Spleen (tissue), 11 donors: ENCODE measurements around the gene CPT1A. TPM values are rescaled to one million over a fixed set of nuclear protein-coding genes. Genes with fewer than 3 reads are reported as not detected.
A peak's percentile ranks its signal among the peaks of the same experiment; 100 is the strongest.

ENCODE experiments used
- DNase-seq: peaks from one replicate; pipeline ENCODE4 v3.0.0-alpha.2; 2020
- H3K27ac ChIP-seq, 8 donors: fragments of 200-600 bp; sonication (generic) in 7 of 8; 1 replicate in 4 of 8; 2 replicates in 4 of 8; pipeline versions ENCODE4 v1.5.0 to v1.8.0; 2016 to 2021; ENCODE audit warnings: inconsistent platforms in 4 of 8, mild to moderate bottlenecking in 4 of 8, moderate library complexity in 1 of 8
- H3K27me3 ChIP-seq, 7 donors: fragments of 200-600 bp; sonication (generic) in 6 of 7; replicated peaks in 1 of 7; 1 replicate in 4 of 7; 2 replicates in 3 of 7; pipeline versions ENCODE4 v1.5.0 to v1.8.0; 2016 to 2021; ENCODE audit warnings: inconsistent platforms in 3 of 7, mild to moderate bottlenecking in 1 of 7
- H3K36me3 ChIP-seq, 6 donors: fragments of 200-600 bp; sonication (generic) in 5 of 6; 1 replicate in 4 of 6; 2 replicates in 2 of 6; pipeline versions ENCODE4 v1.5.0 to v1.8.0; 2016 to 2021; ENCODE audit warnings: inconsistent platforms in 2 of 6
- H3K4me1 ChIP-seq, 6 donors: fragments of 200-600 bp; sonication (generic) in 5 of 6; 1 replicate in 3 of 6; 2 replicates in 3 of 6; pipeline versions ENCODE4 v1.5.0 to v1.8.0; 2016 to 2021; ENCODE audit warnings: inconsistent platforms in 3 of 6
- H3K4me3 ChIP-seq, 8 donors: fragments of 200-600 bp; sonication (generic) in 7 of 8; 1 replicate in 4 of 8; 2 replicates in 4 of 8; pipeline versions ENCODE4 v1.5.0 to v1.8.0; 2016 to 2021; ENCODE audit warnings: inconsistent platforms in 4 of 8, mild to moderate bottlenecking in 4 of 8, moderate library complexity in 2 of 8
- H3K9me3 ChIP-seq, 8 donors: fragments of 200-600 bp; sonication (generic) in 7 of 8; 1 replicate in 4 of 8; 2 replicates in 4 of 8; pipeline versions ENCODE4 v1.5.0 to v1.8.0; 2016 to 2021; ENCODE audit warnings: inconsistent platforms in 4 of 8
- POLR2A ChIP-seq, 3 donors: fragments of 450-650 bp; IDR thresholded peaks; one replicate each; pipeline ENCODE4 v1.5.1; 2017; ENCODE audit warnings: antibody characterized with exemption in 3 of 3, mild to moderate bottlenecking in 1 of 3
- POLR2AphosphoS5 ChIP-seq, 3 donors: sonication (generic); formaldehyde crosslinking; IDR thresholded peaks; one replicate each; pipeline ENCODE4 v1.5.1; 2017; ENCODE audit warnings: antibody characterized with exemption in 3 of 3
- WGBS, 5 donors: extraction: QIAGEN DNeasy Blood & Tissue Kit in 3 of 5; methylation state at CpG; one replicate each; pipeline versions ENCODE4 v1.1.5 to v1.1.7; 2013 to 2018; 5-methylcytosine and 5-hydroxymethylcytosine counted together
- intact Hi-C: fragments of 100-400 bp; cut with DNase I; formaldehyde crosslinking; loops from one replicate; pipeline ENCODE4 v1.15.0; 2023; ENCODE audit warnings: low total_unique reads
- polyA plus RNA-seq, 3 donors: library from polyadenylated mRNA; stranded (reverse); fragments of 200-250 nt; gene quantifications; one replicate each; pipeline ENCODE4 v1.2.1, GENCODE V29; 2013
- total RNA-seq, 7 donors: library from RNA; depleted of rRNA in 3 of 7; stranded (reverse); fragments of >200 nt in 3 of 7; fragmentation: NEBNext Ultra II Directional in 4 of 7; extraction: Animal tissue kit (Norgen Biotek cat#: 25700) in 4 of 7; gene quantifications; one replicate each; pipeline versions ENCODE4 v1.1.0 to v1.2.1, GENCODE V29; 2016 to 2021
- TF ChIP-seq, protein P1 (sequence below), 11 experiments: fragments of 200-600 bp in 7 of 11; fragments of 450-650 bp in 4 of 11; sonication (generic) in 4 of 11; IDR thresholded peaks in 8 of 11; conservative IDR thresholded peaks in 3 of 11; 1 replicate in 7 of 11; 2 replicates in 4 of 11; pipeline versions ENCODE4 v1.4.0 to v1.8.0; 2016 to 2021; ENCODE audit warnings: antibody characterized with exemption in 11 of 11, inconsistent platforms in 4 of 11, mild to moderate bottlenecking in 1 of 11
- donor health status: healthy with polysubstance abuse.
- donor health status: DM: no; HTN: no; CAD: no; lungs with moderate emphysema.
- donor health status: DM: no; HTN: no; CAD: no.
- donor health status: Bipolar disorder and iron deficiency.
- donor health status: healthy.
- donor health status: DM: no; HTN: no; CAD: no.
- donor health status: DM: yes; HTN: yes; CAD: no.

The CPT1A gene
- total and polyA plus RNA-seq, 10 donors = 6.7 to 118 (median 69.4) TPM

DNA sequence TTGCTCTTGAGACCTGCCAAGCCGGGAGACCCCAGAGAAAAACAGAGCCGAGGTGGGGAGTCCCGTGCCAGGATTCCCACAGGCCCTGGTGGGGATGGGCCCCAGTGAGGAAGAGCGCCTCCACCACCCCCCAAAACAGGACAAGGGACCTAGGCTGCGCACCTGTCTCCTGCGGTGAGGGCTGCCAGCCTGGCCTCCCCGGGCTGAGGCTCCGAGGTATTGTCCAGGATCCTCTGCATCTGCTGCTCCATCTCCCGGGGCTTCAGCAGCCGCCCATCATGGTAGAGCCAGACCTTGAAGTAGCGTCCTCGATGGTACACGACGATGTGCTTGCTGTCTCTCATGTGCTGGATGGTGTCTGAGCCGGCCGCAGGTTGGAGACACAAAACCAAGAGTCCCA, 57.1 kb downstream of the CPT1A start:
- intact Hi-C loops = no loop called here
- Histone ChIP-seq H3K9me3 (no peaks in the 10 kb centered on the region), H3K27ac (no peak overlapping the region), H3K27me3 (no peaks in the 10 kb centered on the region), H3K36me3 (peaks cover 0 to 100% (median 76%) of the 10 kb centered on the region in 6 donors), H3K4me1 (peaks cover 0 to 3% (median 0%) of the 10 kb centered on the region in 6 donors), H3K4me3 (no peak overlapping the region)
- peak in 1 of 3 donors; percentile 51 for TF ChIP-seq POLR2AphosphoS5 (IDR thresholded peaks at IDR 0.05)
- TF ChIP-seq, protein P1, sequence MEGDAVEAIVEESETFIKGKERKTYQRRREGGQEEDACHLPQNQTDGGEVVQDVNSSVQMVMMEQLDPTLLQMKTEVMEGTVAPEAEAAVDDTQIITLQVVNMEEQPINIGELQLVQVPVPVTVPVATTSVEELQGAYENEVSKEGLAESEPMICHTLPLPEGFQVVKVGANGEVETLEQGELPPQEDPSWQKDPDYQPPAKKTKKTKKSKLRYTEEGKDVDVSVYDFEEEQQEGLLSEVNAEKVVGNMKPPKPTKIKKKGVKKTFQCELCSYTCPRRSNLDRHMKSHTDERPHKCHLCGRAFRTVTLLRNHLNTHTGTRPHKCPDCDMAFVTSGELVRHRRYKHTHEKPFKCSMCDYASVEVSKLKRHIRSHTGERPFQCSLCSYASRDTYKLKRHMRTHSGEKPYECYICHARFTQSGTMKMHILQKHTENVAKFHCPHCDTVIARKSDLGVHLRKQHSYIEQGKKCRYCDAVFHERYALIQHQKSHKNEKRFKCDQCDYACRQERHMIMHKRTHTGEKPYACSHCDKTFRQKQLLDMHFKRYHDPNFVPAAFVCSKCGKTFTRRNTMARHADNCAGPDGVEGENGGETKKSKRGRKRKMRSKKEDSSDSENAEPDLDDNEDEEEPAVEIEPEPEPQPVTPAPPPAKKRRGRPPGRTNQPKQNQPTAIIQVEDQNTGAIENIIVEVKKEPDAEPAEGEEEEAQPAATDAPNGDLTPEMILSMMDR (IDR thresholded peaks at IDR 0.05 in 8 of 11, conservative IDR thresholded peaks at IDR 0.05 in 3 of 11) = no peak
- 89 to 98% (median 97%) methylated on average over 8 to 16 of the region's 16 CpGs for WGBS, 5 donors
- DNase-seq = no peak

DNA sequence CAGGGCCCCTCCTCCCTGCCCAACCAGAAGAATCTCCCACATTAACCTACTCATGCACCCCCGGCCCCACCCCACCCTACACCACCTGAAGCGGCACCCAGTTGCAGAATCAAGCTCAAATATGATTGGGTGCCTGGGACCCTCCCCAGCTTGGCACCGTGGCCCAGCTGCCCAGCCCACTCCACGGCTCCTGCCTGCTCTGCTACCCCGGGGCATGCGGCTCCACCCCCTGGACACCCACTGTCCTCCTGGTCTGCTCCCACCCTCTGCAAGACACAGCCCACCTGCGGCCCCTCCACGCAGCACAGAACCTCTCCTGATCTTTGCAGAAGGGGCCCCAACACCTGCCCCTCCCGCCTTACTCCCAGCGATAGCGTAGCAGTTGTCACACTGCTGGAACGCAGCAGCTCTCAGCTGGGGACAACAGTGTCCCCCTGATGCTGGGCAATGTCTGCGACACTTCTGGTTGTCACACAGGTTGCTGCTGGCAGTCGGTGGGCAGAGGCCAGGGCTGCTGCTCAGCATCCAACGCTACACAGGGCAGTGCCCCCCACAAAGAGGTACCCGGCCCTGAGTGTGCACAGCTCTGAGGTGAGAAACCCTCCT, 58.4 kb downstream of the CPT1A start:
- DNase-seq = no peak
- Histone ChIP-seq H3K4me1 (peaks cover 0 to 3% (median 0%) of the 10 kb centered on the region in 6 donors), H3K27me3 (no peaks in the 10 kb centered on the region), H3K9me3 (no peaks in the 10 kb centered on the region), H3K36me3 (peaks cover 0 to 100% (median 89%) of the 10 kb centered on the region in 6 donors), H3K4me3 (no peak overlapping the region), H3K27ac (no peak overlapping the region)
- peak in 1 of 3 donors; percentile 25 for TF ChIP-seq POLR2AphosphoS5 (IDR thresholded peaks at IDR 0.05)
- TF ChIP-seq, protein P1 (IDR thresholded peaks at IDR 0.05 in 8 of 11, conservative IDR thresholded peaks at IDR 0.05 in 3 of 11) = no peak
- intact Hi-C loops = no loop called here
- WGBS, 5 donors = 93 to 97% (median 95%) methylated on average over 16 of the region's 16 CpGs

DNA sequence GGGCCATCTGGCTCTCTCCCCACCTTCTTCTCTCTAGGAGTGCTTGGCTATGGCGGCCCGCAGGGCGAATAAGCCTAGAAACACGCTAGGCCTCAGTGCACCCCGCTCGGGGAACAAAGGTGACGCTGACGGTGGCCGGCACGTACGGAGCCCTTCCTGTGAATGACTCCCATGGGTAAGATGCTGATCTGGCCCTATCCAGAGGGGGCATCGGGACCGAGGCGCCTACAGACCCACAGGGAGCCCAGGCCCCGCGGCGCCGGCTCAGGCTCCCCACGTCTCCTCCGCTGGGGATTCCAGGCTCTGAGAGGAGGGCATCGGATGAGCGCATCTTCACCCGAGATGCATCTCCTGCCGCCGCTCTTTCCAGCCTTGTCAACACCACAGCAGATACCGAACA, 59.0 kb downstream of the CPT1A start:
- Histone ChIP-seq H3K27me3 (no peaks in the 10 kb centered on the region), H3K36me3 (peaks cover 0 to 100% (median 93%) of the 10 kb centered on the region in 6 donors), H3K4me3 (no peak overlapping the region), H3K9me3 (no peaks in the 10 kb centered on the region), H3K4me1 (peaks cover 0 to 3% (median 0%) of the 10 kb centered on the region in 6 donors), H3K27ac (no peak overlapping the region)
- WGBS, 5 donors = 94 to 98% (median 97%) methylated on average over 15 to 26 of the region's 26 CpGs
- TF ChIP-seq POLR2AphosphoS5 (IDR thresholded peaks at IDR 0.05) = peak in 1 of 3 donors; percentile 28
- TF ChIP-seq, protein P1 (IDR thresholded peaks at IDR 0.05 in 8 of 11, conservative IDR thresholded peaks at IDR 0.05 in 3 of 11) = no peak
- intact Hi-C loops = no loop called here
- no peak for DNase-seq

DNA sequence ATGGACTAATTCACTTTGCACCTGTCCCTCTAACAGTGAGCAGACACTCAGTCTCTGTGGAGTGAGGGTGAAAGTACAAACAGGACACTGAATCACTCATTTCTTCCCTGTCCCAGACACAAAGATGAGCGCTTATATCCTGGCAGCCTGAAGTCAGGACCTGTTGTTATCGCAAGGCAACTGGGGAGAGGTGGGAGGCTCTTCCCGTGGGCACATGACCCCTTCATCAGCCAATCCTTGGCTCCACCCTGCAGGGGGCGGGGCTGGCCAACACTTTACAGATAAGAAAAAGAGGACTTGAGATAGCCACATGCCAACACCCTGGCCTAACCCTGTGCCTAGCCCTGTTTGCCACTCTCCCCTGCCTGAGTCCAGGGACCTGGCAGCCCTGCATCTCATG, 60.9 kb downstream of the CPT1A start:
- H3K9me3 ChIP-seq = no peaks in the 10 kb centered on the region
- H3K27ac ChIP-seq = no peak overlapping the region
- no peak for DNase-seq
- peaks cover 3 to 100% (median 93%) of the 10 kb centered on the region in 6 donors for H3K36me3 ChIP-seq
- 74 to 88% (median 85%) methylated on average over 4 of the region's 4 CpGs for WGBS, 5 donors
- H3K4me3 ChIP-seq = no peak overlapping the region
- TF ChIP-seq POLR2A (IDR thresholded peaks at IDR 0.05) = no peak
- no peak for TF ChIP-seq POLR2AphosphoS5 (IDR thresholded peaks at IDR 0.05)
- TF ChIP-seq, protein P1 (IDR thresholded peaks at IDR 0.05 in 8 of 11, conservative IDR thresholded peaks at IDR 0.05 in 3 of 11) = no peak
- peaks cover 0 to 3% (median 0%) of the 10 kb centered on the region in 6 donors for H3K4me1 ChIP-seq
- intact Hi-C loops = no loop called here
- H3K27me3 ChIP-seq = no peaks in the 10 kb centered on the region
